K562 (cell line): ENCODE measurements around the gene RUNX1.

ENCODE experiments used
- NR2C2 ChIP-seq, 2 experiments: fragments of 200-800 bp in 1 of 2; sonication (Bioruptor generic) in 1 of 2; sonication (generic) in 1 of 2; formaldehyde crosslinking in 1 of 2; IDR thresholded peaks; 2 replicates each; pipeline versions ENCODE4 v1.6.1 to v1.8.0; 2016 to 2022; ENCODE audit warnings: mild to moderate bottlenecking in 1 of 2, missing compliant biosample characterization in 1 of 2, missing genetic modification characterization in 1 of 2, missing genetic modification reagents in 1 of 2
- STAT6 ChIP-seq: sonication (generic); formaldehyde crosslinking; IDR thresholded peaks from 2 replicates; pipeline ENCODE4 v1.8.1; 2023; ENCODE audit warnings: mild to moderate bottlenecking, missing genetic modification reagents
- TAF1 ChIP-seq: IDR thresholded peaks from 2 replicates; pipeline ENCODE4 v1.6.1; 2011; ENCODE audit warnings: mild to moderate bottlenecking, low read length, moderate library complexity; ENCODE audit not compliant: insufficient read depth, control insufficient read depth, severe bottlenecking; ENCODE audit errors: extremely low read depth
- ZNF668 ChIP-seq: fragments of 250-450 bp; sonication (Bioruptor Pico); IDR thresholded peaks from 2 replicates; pipeline ENCODE4 v1.8.0; 2022; ENCODE audit warnings: mild to moderate bottlenecking, inconsistent platforms

DNA sequence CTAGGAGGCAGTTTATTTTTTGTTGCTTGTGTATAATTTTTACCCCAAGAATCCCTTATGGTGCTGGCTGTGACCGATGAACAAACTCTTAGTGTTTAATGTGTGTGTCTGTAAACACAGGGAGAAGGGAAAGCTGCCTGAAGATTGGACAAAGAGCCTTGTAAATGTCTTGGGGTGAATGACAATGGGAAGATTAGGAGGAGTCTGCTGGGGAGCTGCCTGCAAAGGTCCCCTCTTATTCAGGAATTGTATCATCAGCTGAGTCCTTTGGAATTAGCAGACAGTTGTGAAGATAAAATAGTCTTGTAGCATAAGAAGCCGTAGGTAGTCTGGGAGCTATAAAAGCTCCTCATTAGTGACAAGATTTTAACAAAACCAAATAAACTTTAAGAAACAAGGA is 88.4 kb downstream of the RUNX1 start:
- TF ChIP-seq NR2C2 (CRISPR knock-in tag; IDR thresholded peaks at IDR 0.05) (no peak), NR2C2 (tag; IDR thresholded peaks at IDR 0.05) (no peak), ZNF668 (CRISPR knock-in tag) (no peak), STAT6 (CRISPR knock-in tag) (no peak), TAF1 (no peak)
